Measurements from ENCODE around the gene CCPG1.

DNA sequence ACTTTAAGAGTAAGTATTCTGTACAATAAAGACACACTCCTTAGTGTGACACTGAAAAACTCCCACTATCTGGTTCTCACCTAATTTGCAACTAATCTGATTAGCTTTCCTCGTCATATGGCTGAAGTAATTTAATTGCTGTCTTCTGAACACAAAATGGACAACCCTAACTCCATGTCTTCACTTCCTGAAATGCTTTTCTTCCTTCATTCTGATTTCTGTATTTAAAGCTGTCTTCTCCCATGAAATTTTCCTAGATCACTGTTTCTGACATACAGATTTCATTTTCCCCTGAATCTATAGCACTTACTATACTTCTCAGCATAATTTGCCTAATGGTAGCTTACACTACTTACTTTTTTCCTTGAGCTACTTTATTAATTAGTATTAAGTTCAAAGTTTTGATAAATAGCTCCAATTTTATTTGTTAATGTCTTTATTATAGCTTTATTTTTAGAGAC, 6.3 kb downstream of the CCPG1 start:
- TF ChIP-seq, protein P1, sequence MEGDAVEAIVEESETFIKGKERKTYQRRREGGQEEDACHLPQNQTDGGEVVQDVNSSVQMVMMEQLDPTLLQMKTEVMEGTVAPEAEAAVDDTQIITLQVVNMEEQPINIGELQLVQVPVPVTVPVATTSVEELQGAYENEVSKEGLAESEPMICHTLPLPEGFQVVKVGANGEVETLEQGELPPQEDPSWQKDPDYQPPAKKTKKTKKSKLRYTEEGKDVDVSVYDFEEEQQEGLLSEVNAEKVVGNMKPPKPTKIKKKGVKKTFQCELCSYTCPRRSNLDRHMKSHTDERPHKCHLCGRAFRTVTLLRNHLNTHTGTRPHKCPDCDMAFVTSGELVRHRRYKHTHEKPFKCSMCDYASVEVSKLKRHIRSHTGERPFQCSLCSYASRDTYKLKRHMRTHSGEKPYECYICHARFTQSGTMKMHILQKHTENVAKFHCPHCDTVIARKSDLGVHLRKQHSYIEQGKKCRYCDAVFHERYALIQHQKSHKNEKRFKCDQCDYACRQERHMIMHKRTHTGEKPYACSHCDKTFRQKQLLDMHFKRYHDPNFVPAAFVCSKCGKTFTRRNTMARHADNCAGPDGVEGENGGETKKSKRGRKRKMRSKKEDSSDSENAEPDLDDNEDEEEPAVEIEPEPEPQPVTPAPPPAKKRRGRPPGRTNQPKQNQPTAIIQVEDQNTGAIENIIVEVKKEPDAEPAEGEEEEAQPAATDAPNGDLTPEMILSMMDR (IDR thresholded peaks at IDR 0.05), result no peak
- TF ChIP-seq POLR2A (IDR thresholded peaks at IDR 0.05) (no peak), EP300 (IDR thresholded peaks at IDR 0.05) (no peak)
